NCI-H1092 (cell line): ENCODE data around the gene IFIT1B.
"Not testable (repeated sequence)": the region's sequence is repeated elsewhere in the genome, so short reads cannot be mapped to it uniquely, and the experiment has no call there.

Experiments
- DNase-seq: peaks from one replicate; lab custom pipeline; 2025; lab: John Stamatoyannopoulos, UW

IFIT1B gene, protein sequence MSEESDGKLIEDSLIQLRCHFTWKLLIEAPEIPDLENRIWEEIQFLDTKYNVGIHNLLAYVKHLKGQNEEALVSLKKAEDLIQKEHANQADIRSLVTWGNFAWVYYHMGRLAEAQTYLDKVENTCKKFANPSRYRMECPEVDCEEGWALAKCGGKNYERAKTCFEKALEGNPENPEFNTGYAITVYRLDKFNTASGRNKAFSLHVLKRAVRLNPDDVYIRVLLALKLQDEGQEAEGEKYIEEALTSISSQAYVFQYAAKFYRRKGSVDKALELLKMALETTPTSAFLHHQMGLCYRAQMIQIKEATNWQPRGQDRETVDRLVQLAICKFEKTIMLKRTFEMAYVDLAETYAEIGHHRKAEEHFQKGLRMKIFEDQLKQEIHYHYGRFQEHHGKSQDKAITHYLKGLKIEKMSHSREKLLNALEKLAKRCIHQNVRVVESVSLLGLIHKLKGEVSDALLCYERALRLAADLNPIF

DNA sequence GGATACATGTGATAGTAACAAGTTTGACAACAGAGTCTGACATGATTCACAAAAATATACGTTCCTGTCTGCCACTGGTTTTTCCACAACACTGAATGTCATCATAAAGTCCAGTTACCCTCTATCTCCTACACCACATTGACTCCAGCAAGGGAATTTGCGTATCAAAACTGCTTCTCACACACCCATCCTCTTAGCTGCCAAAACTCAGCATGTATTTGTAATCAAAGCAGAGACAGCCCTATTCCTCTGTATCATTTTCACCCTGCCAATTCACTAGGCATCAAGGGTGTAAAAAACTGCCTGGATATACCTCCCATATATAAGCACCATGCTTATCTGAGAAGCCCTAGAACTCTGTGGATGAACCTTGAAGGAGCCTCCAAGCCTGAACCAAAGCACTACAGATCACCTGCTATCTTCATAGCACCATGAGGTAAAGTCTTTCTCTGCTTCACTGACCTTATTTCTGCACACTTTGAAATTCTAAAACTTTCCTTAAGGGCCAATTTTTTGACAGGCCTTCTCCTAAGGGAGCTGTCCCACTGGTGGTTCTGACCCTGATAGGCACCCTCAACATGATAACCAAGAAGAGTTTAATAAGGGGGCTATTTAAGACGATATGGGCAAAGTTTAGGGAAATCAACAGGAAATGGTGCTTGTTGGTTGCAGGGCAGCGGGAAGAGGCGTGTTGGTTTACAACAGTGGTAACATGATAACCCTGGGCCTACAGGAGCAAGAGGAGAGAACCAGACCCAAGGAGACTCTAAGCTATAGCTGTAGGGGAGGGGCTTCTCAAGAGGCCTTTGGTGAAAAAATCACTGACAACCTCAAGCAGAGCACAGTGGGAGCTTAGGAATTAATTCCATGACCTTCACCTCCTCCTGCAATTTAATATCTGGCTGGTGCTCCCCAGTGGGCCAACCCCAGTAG lies at the start of gene IFIT1B:
IFIT1B (plus strand) TSS at position 352 of the 933 bp plus-strand sequence; CDS start at position 432, 80 bp downstream.
- DNase-seq = no peak

DNA sequence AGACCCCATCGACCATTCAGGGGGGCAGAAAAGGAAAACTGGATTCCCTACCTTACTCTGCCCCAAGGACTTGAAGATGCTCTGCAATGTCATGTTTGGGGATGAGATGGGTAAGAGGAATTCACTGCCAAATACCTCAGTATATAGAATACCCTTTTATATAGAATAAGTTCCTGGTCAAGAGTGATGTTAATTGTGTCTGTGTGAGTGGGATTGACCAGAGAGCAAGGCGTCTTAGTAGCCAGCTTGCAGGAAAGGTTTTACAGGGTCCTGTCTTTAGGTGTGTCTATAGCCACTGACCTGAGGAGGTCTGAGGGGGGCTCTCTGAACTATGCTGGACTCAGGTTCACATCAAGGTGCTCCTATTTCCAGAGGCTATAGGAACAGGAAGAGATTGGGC lies 48.7 kb upstream of the IFIT1B start:
- no peak for DNase-seq

DNA sequence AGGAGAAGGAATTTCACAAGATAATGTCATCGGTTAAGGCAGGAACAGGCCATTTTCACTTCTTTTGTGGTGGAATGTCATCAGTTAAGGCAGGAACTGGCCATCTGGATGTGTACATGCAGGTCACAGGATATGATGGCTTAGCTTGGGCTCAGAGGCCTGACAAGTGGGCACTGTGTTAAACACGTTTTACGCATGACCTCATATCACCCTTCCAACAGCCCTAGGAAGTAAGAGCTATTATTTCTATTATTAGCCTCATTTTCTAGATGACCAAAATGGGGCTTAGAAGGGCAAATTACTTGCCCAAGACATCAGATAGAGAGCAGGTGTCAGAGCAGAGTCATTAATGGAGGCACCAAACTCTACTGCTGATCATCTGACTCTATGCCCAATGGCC lies 47.8 kb upstream of the IFIT1B start:
- DNase-seq = not testable (repeated sequence)

DNA sequence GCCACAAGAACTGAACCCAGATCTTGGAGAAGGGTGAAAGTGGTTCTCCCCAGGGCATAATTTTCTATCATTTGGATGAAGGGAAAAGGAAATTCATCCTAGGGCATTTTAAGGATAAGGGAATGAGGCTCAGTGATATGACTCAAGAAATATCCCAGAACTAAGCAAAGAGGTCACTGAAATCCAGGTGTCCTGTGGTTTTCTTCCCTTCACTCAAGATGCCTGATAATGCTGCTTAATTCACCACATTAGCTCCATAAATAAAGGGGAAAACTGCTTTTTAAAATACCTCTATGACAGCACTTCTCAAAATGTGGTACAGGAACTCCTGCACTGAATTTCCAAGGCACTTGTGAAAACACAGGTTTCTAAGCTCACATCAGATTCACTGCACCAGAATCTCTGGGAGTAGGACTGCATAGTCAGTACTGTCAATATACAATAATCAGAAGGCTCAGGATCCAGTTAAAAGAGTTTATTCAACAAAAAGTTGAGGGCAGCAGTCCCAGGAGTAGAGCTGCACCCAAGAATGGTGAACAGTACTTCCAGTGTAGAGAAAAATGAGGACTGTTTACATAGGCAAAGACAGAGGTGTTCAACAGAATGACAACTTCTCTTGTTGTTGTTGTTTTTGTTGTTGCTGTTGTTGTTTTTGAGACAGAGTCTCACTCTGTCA lies 47.2 kb upstream of the IFIT1B start:
- no peak for DNase-seq

DNA sequence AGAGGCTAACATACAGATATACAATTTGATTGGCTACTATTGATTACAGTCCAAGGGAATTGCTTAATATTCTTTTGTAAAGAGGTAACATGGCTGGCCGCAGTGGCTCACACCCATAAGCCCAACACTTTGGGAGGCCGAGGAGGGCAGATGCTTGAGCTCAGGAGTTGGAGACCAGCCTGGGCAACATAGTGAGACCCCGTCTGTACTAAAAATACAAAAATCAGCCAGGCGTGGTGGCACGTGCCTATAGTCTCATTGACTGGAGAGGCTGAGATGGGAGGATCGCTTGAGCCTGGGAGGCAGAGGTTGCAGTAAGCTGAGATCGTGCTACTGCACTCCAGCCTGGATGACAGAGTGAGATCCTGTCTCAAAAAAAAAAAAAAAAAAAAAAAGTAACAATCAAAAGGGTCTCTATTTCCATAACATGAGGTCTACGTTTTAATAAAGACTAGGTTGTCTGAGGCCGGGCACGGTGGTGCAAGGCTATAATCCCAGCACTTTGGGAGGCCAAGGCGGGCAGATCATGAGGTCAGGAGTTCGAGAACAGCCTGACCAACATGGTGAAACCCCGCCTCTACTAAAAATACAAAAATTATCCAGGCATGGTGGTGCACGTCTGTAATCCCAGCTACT lies 46.3 kb upstream of the IFIT1B start:
- not testable (repeated sequence) for DNase-seq

DNA sequence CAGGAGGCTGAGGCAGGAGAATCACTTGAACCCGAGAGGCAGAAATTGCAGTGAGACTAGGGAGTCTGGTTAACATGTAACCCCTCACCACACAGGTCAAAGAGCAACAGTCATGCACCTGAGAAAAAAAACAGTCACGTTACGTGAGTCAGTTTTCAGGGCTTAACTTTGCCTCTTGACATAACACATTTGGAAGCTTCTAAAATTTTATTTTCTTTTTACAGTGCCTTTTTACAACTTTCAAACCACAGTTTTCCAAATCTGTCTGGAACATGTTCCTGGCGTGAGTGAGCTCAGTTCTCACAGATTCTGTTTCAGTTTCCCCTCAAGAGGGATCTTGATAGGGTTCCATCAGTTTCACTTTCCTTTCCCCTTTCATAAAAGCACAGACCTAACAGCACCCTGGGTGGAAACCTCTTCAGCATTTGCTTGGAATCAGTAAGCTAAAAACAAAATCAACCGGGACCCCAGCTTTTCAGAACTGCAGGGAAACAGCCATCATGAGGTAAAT lies 45.7 kb upstream of the IFIT1B start:
- no peak for DNase-seq

DNA sequence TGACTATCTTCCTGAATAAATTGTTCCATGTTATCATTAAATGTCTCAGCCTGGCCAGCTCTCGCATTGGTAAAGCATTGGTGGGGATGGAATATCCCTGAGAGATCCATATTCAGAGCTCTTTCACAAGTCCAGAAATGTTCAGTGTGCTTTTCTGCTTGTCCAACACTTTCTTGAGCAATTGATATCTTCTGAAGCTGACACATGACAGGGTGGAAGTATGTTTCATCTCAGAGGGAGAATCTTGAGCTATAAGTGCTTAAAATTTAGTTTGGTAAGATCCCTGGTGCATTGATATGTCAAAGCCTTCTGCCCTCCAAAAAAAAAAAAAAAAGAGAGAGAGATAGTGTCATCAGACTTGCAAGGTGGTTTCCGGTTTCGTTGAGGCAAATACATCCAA lies 42.6 kb upstream of the IFIT1B start:
- no peak for DNase-seq

DNA sequence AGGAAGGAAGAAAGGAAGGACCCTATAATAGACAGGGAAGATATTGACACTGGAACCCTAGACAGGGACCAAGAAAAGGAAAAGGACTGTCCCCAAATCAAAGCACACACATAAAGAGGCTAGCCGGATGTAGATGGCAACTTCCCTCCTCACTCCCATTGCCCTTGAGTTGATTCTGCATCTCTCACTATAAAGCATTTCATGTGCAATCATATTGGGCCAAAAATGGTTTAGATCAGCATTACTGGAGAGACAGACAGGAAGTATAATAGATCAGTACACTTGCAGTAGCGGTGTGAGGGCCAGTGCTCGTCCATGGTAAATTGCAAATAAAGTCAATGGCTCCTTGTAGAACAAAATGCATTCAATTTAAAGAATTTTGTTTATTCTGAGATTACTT lies 41.6 kb upstream of the IFIT1B start:
- DNase-seq = no peak

DNA sequence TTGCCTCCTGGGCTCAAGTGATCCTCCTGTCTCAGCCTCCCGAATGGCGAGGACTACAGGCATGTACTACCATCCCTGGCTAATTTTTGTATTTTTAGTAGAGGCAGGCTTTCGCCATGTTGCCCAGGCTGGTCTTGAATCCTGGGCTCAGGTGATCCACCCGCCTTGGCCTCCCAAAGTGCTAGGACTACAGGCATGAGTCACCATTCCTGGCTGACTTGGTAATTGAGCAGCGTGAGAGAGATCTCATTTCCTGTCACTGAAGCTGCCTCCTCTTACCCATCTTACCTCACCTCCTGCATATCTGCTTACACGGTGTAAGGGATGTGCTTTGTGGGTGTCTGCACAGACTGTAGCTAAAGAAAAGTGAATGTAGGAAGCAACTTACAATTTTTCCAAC lies 40.4 kb upstream of the IFIT1B start:
- no peak for DNase-seq

DNA sequence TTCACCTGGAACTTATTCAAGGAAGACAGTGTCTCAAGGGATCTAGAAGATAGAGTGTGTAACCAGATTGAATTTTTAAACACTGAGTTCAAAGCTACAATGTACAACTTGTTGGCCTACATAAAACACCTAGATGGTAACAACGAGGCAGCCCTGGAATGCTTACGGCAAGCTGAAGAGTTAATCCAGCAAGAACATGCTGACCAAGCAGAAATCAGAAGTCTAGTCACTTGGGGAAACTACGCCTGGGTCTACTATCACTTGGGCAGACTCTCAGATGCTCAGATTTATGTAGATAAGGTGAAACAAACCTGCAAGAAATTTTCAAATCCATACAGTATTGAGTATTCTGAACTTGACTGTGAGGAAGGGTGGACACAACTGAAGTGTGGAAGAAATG lies 39.1 kb upstream of the IFIT1B start:
- DNase-seq = no peak

DNA sequence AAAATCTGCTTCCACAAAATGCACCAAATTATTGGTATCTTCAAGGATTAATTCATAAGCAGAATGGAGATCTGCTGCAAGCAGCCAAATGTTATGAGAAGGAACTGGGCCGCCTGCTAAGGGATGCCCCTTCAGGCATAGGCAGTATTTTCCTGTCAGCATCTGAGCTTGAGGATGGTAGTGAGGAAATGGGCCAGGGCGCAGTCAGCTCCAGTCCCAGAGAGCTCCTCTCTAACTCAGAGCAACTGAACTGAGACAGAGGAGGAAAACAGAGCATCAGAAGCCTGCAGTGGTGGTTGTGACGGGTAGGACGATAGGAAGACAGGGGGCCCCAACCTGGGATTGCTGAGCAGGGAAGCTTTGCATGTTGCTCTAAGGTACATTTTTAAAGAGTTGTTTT lies 38.0 kb upstream of the IFIT1B start:
- no peak for DNase-seq

DNA sequence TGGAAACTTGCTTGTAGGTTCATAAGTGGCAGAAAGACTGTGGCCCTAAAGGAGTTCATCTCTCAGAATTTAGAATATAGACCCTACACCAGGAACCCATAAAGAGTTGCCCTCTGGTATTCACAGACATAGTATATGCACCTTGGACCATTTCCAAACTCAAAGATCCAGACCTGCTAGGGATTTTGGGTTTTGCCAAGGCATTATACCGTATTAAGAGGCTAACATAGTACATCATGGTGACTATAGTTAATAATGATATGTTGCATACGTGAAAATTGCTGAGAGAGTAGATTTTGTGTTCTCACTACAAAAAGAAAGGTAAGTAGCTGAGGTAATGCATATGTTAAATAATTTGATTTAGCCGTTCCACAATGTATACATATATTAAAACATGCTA lies 36.2 kb upstream of the IFIT1B start:
- no peak for DNase-seq

DNA sequence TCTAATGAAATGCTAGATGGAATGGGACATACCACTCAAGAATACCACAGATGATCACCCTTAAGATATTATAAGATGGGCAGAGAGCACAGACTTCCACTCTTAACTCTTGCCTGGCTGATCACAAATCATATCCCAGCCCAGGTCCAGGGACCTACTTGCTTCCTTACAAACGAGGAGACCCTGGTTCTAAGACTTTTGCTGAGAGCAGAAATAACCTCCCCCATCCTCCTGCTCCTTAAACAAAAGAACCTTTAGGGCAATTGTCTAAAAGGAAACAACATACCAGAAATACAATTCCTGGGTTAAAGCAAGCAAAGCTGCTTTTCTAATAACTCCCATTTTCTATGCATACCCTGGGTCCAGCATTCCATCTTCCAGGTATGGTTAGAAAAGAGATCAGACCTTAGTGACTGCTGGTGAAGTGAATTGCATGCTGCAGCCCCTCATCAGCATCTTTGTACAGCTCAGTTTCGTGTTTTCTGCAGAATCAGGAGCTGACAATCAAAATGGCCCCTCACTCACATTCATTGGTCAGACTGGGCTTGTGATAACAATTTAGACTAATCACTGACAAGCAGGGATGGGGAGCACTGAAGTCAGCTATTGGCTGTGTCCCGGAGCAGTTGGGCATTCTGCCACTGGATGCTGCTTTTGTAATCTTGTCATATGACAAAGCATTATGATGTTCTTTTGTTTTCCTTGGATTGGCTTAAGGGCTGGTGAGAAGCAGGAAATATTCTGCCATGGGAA lies 35.5 kb upstream of the IFIT1B start:
- DNase-seq = no peak

DNA sequence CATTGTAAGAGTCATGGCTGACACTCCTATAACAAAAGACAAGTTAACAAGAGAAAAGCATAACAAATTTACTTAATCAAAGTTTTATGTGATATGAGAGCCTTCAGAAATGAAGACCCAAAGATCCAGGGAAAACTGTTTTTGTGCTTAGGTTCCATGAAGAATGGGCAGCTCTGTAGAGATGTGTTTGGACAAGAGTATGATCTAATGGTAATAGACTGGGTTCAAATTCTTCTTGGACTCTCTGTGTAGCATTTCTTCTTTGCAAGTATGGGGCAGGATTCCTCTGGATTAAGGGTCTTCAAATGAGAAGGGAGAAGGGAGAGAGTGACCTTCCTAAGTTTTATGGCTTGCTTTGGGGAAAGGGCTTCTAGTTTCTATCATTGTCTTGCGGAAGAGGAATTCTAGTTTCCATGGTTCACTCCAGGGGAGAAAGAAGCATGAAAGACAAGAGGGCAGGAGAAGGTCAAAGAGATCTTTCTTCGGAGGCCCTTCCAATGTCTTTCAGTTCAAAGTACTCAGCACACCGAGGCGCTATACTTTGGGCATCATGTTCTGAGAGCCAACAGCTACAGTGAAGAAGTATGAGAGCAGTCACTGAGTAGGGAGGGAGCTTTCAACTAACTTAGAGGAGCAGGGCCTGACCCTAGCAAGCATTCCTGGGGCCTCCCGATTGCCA lies 34.6 kb upstream of the IFIT1B start:
- DNase-seq = no peak

DNA sequence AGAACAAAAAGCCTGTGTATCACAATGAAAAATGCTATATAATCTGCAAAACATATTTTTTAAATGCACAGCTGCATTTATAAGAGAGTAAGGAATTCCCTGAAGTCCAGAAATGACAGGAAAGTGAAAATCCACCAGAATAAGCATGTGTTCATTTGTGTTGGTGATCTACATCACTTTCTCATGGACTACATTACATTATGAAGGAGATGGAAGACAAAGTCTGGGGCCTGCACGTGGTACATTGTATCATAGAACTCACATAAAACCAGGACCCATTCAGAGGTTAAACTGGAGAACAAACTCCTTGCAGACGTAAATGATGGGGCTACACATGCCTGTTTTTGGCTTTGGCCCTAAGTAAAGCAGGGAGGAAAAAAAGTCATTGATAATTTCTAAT lies 33.7 kb upstream of the IFIT1B start:
- no peak for DNase-seq

DNA sequence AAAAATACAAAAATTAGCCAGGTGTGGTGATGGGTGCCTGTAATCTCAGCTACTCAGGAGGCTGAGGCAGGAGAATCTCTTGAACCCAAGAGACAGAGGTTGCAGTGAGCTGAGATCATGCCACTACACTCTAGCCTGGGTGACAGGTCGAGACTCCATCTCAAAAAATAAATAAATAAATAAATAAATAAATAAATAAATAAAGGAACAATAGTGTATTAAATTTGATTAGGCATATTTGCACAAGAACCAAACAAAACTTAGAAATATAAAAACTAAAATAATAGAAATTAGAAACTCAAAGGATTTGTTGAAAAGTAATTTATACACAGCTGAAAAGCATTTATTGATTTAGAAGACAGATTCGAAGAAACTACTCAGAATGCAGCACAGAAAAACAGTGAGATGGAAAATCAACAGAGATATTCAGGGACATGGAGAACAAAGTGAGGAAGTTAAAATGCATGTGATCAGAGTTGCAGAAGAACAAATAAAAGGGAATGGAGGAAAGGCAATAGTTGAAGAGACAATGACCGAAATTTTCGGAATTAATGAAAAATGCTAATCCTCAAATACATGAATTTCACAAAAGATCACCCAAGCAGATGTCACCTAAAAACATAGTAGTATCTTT lies 32.4 kb upstream of the IFIT1B start:
- DNase-seq = no peak

DNA sequence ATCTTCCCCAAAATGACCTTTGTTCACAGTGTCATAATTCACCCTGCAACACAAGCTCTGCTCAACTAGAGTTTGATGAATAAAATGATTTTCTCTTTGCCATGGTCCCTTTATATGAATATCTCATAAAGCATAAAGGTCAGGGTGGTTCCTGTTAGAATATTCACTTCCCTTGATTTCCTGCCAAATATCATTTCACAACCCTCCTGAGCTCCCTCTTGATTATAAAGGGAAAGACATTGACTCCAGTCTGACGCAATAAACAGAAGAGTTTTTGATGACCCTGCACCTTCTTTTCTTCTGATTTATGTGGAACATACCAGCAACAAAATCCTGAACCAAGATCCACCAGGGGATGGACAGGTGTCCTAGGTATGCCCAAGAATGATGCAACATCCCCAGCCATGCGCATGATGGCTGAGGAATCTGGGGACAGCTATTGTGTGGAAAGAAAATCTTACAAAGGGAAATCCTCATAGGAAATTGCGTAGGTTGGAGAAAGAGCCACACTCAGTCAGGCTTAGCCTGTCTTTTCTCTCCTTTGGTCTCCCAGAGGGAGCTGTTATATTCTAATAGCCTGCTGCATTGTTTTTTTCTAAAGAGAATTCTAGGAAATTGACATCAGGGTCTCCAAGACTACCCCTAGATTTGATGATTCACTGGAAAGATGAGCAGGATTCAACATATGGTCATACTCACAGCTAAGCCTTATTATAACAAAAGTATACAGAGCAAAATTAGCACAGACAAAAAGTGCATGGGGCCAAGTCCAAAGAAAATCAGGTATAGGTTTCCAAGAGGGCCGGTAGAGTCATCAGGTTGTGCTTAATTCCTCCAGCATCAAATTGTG lies 31.2 kb upstream of the IFIT1B start:
- no peak for DNase-seq

DNA sequence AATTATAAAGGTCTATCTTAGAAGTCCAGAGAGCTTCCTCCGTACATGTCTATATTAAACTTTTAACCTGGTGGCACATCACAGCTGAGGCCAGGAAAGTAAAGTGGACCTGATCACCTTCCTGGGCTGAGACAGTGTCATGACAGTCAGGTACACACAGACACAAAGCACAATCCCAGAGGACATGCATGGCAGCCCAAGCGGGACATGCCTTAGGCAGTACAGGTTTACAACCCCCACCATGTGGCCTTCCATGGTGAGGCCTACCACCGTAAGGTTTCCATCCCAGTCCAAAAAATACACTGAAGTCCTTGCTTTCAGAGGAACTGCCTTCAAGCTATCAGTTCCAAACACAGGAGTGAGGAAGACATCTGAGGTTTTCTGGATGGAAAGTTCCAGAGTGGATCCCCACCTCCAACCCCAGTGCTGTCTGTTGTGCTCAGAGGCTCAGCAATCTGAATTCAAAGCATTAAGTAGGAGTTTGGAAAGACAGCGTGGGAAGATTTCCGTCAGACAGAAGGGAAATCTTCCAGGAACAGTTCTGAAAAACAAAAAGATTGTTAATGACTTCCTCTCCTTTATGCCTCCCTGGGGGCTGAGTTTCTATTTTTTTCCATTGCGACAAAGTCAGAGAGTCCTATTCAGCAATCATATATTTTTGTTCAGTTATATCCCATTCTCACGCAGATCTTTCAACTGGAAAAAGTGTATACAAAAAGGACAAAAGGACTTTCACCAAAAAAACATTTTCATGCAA lies 30.0 kb upstream of the IFIT1B start:
- no peak for DNase-seq
